CD4-positive, alpha-beta T cell (primary cell): ENCODE data around the gene RRP1. TPM values are rescaled to one million over a fixed set of nuclear protein-coding genes. Genes with fewer than 3 reads are reported as not detected.

Experiments
- ATAC-seq: fragments of 200-7000 bp; cut with Tn5 transposase; one replicate; pipeline ENCODE4 v1.10.0; 2022; ENCODE audit warnings: mild to moderate bottlenecking; ENCODE audit not compliant: poor library complexity
- CTCF ChIA-PET: fragments of 350-600 bp; sonication (Branson Sonifier 250); formaldehyde crosslinking; loops from one replicate; lab custom pipeline; 2021; ENCODE audit warnings: antibody characterized with exemption, inconsistent platforms; lab: Charles Lee
- POLR2A ChIA-PET: fragments of 350-600 bp; sonication (Branson Sonifier 250); formaldehyde crosslinking; loops from one replicate; lab custom pipeline; 2021; ENCODE audit warnings: antibody characterized with exemption, inconsistent platforms; lab: Charles Lee
- DNase-seq, 14 experiments: peaks; one replicate each; pipeline ENCODE4 v3.0.0-alpha.2; 2013 to 2020; ENCODE audit warnings: mixed read lengths in 2 of 14
- H3K27ac ChIP-seq, 2 donors: one replicate each; pipeline versions ENCODE4 v1.5.1 to v1.7.0; 2013; ENCODE audit warnings: low read length in 2 of 2, low read depth in 1 of 2, mild to moderate bottlenecking in 1 of 2
- H3K27me3 ChIP-seq, 2 experiments: 1 replicate in 1 of 2; 2 replicates in 1 of 2; pipeline versions ENCODE4 v1.6.1 to v1.7.0; 2013; ENCODE audit warnings: low read length in 2 of 2, control low read depth in 1 of 2, mild to moderate bottlenecking in 1 of 2, moderate library complexity in 1 of 2; ENCODE audit not compliant: insufficient read depth in 2 of 2, control insufficient read depth in 1 of 2
- H3K36me3 ChIP-seq: one replicate; pipeline ENCODE4 v1.6.1; 2013; ENCODE audit warnings: low read length, control low read depth; ENCODE audit not compliant: insufficient read depth
- H3K4me1 ChIP-seq: one replicate; pipeline ENCODE4 v1.6.1; 2013; ENCODE audit warnings: low read length, control low read depth; ENCODE audit not compliant: insufficient read depth
- H3K4me3 ChIP-seq: one replicate; pipeline ENCODE4 v1.5.1; 2013; ENCODE audit warnings: mild to moderate bottlenecking, low read length, moderate library complexity
- H3K9me3 ChIP-seq, 2 experiments: 1 replicate in 1 of 2; 2 replicates in 1 of 2; pipeline versions ENCODE4 v1.6.1 to v1.7.0; 2013; ENCODE audit warnings: low read length in 2 of 2, mild to moderate bottlenecking in 2 of 2, control low read depth in 1 of 2, moderate library complexity in 1 of 2; ENCODE audit not compliant: control insufficient read depth in 1 of 2, insufficient read depth in 1 of 2
- H3K27ac Mint-ChIP-seq: one replicate; pipeline ENCODE4 v1.8.0; 2020; ENCODE audit warnings: mixed read lengths
- H3K27me3 Mint-ChIP-seq: one replicate; pipeline ENCODE4 v1.8.0; 2021; ENCODE audit warnings: mixed read lengths
- H3K36me3 Mint-ChIP-seq: one replicate; pipeline ENCODE4 v1.8.0; 2021; ENCODE audit warnings: low read depth, mixed read lengths
- H3K4me1 Mint-ChIP-seq: one replicate; pipeline ENCODE4 v1.8.0; 2021; ENCODE audit warnings: low read depth, mixed read lengths
- H3K4me3 Mint-ChIP-seq: one replicate; pipeline ENCODE4 v1.8.0; 2020; ENCODE audit warnings: mild to moderate bottlenecking, mixed read lengths
- H3K9me3 Mint-ChIP-seq: one replicate; pipeline ENCODE4 v1.8.0; 2020; ENCODE audit warnings: mixed read lengths
- CTCF ChIP-seq: fragments of 200-600 bp; IDR thresholded peaks from one replicate; pipeline ENCODE4 v1.8.0; 2022; ENCODE audit warnings: antibody characterized with exemption, mild to moderate bottlenecking
- intact Hi-C, 2 experiments: fragments of 100-400 bp; cut with DNase I in 1 of 2; cut with micrococcal nuclease in 1 of 2; formaldehyde crosslinking; loops; one replicate each; pipeline versions ENCODE4 v1.15.1 to v1.9.0; 2023 to 2025; cut with DNase I, micrococcal nuclease
- total RNA-seq, 174 experiments: library from RNA in 2 of 174; stranded (reverse) in 2 of 174; gene quantifications; one replicate each; pipeline ENCODE4 v1.2.3 and lab custom pipeline; 2021 to 2026

RRP1 gene
- total RNA-seq, 2 experiments from 2014 or later = 27.7 to 29.0 TPM

- H3K27ac ChIP-seq = no peak overlapping the region
- no peaks in the 10 kb centered on the region for H3K9me3 Mint-ChIP-seq
- intact Hi-C loops = no loop called here
- H3K27me3 Mint-ChIP-seq = no peaks in the 10 kb centered on the region
- peaks cover 38% of the 10 kb centered on the region for H3K36me3 ChIP-seq
- H3K4me1 ChIP-seq = no peaks in the 10 kb centered on the region
- H3K9me3 ChIP-seq = peaks cover 0 to 12% of the 10 kb centered on the region in 2 experiments
- no peak for TF ChIP-seq CTCF
- peaks cover 24% of the 10 kb centered on the region for H3K36me3 Mint-ChIP-seq
- DNase-seq = no peak
- no peak overlapping the region for H3K4me3 ChIP-seq
- no peaks in the 10 kb centered on the region for H3K27me3 ChIP-seq
- no peak for ATAC-seq
- CTCF ChIA-PET = no interaction called here
- H3K4me1 Mint-ChIP-seq = no peaks in the 10 kb centered on the region
- H3K4me3 Mint-ChIP-seq = no peak overlapping the region
- no peak overlapping the region for H3K27ac Mint-ChIP-seq
- POLR2A ChIA-PET = no interaction called here
These were observed 30.6 kb upstream of the RRP1 start for GRCh38 chr21:43758811-43759210.

GRCh38 chr21:43759651-43760050 lies 29.7 kb upstream of the RRP1 start:
- ATAC-seq (no peak), DNase-seq (no peak)
- Histone ChIP-seq H3K36me3 (peaks cover 30% of the 10 kb centered on the region), H3K27me3 (no peaks in the 10 kb centered on the region), H3K27ac (no peak overlapping the region), H3K4me3 (no peak overlapping the region), H3K4me1 (no peaks in the 10 kb centered on the region), H3K9me3 (peaks cover 0 to 12% of the 10 kb centered on the region in 2 experiments)
- ChIA-PET CTCF (no interaction called here), POLR2A (no interaction called here)
- intact Hi-C loops = no loop called here
- TF ChIP-seq CTCF = no peak
- no peaks in the 10 kb centered on the region for H3K4me1 Mint-ChIP-seq
- H3K27ac Mint-ChIP-seq = no peak overlapping the region
- H3K9me3 Mint-ChIP-seq = no peaks in the 10 kb centered on the region
- H3K27me3 Mint-ChIP-seq = no peaks in the 10 kb centered on the region
- peaks cover 18% of the 10 kb centered on the region for H3K36me3 Mint-ChIP-seq
- no peak overlapping the region for H3K4me3 Mint-ChIP-seq

GRCh38 chr21:43760391-43760958 lies 28.9 kb upstream of the RRP1 start:
- H3K27me3 Mint-ChIP-seq = no peaks in the 10 kb centered on the region
- H3K27ac Mint-ChIP-seq = no peak overlapping the region
- H3K4me3 Mint-ChIP-seq = no peak overlapping the region
- ChIA-PET CTCF (no interaction called here), POLR2A (no interaction called here)
- no peak for TF ChIP-seq CTCF
- H3K9me3 Mint-ChIP-seq = no peaks in the 10 kb centered on the region
- Histone ChIP-seq H3K36me3 (peaks cover 25% of the 10 kb centered on the region), H3K9me3 (peaks cover 0 to 12% of the 10 kb centered on the region in 2 experiments), H3K27me3 (no peaks in the 10 kb centered on the region), H3K4me3 (no peak overlapping the region), H3K4me1 (no peaks in the 10 kb centered on the region), H3K27ac (no peak overlapping the region)
- intact Hi-C loops = no loop called here
- no peak for ATAC-seq
- DNase-seq = no peak
- peaks cover 18% of the 10 kb centered on the region for H3K36me3 Mint-ChIP-seq
- no peaks in the 10 kb centered on the region for H3K4me1 Mint-ChIP-seq
